Thyroid gland (tissue), 4 donors: ENCODE results near the gene GSN.

ENCODE experiments used
- CTCF ChIP-seq, 6 experiments: fragments of 200-600 bp in 3 of 6; fragments of 450-650 bp in 3 of 6; sonication (generic) in 3 of 6; IDR thresholded peaks; one replicate each; pipeline ENCODE4 v1.5.1; 2016 to 2019; ENCODE audit warnings: antibody characterized with exemption in 6 of 6, mild to moderate bottlenecking in 2 of 6, inconsistent platforms in 1 of 6, moderate library complexity in 1 of 6
- POLR2A ChIP-seq, 2 donors: fragments of 450-650 bp; IDR thresholded peaks; one replicate each; pipeline ENCODE4 v1.6.1; 2017; ENCODE audit warnings: antibody characterized with exemption in 2 of 2, mild to moderate bottlenecking in 2 of 2, moderate library complexity in 1 of 2

DNA sequence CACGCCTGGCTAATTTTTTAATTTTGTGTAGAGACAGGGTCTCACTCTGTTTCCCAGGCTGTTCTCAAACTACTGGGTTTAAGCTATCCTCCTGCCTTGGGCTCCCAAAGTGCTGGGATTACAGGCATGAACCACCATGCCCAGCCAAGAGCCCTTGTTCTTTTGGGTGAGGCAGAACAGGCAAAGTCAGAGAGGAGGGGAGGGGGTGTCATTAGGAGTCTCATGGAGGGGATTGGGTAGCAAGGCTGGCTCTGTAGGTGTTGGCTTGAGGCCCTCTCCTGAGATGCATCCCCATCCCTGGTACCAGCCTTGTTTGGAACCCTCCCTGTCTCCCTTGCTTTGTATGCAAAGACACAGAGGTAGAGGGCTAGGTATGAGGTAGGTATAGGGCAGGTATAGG is 24.1 kb downstream of the GSN start:
- TF ChIP-seq CTCF (IDR thresholded peaks at IDR 0.05): no peak
- TF ChIP-seq POLR2A (IDR thresholded peaks at IDR 0.05): no peak
